Small intestine (tissue), 7 donors: ENCODE measurements around the gene PCDHGC3. TPM values are rescaled to one million over a fixed set of nuclear protein-coding genes. Genes with fewer than 3 reads are reported as not detected.
A peak's percentile ranks its signal among the peaks of the same experiment; 100 is the strongest.

Experiments used
- DNase-seq, 2 donors: peaks; one replicate each; pipeline versions ENCODE4 v3.0.0 to v3.0.0-alpha.2; 2013
- FAIRE-seq: peaks from 2 replicates; lab custom pipeline; 2012; peaks lifted over from hg19 to GRCh38; lab: Jason Lieb, UNC
- H3K27ac ChIP-seq, 3 donors: one replicate each; pipeline ENCODE4 v1.5.1; 2013; ENCODE audit warnings: low read length in 2 of 3, mild to moderate bottlenecking in 2 of 3, control low read depth in 1 of 3, inconsistent platforms in 1 of 3, low read depth in 1 of 3, moderate library complexity in 1 of 3
- H3K27me3 ChIP-seq, 3 donors: one replicate each; pipeline ENCODE4 v1.6.1; 2013; ENCODE audit warnings: low read length in 3 of 3, inconsistent platforms in 1 of 3; ENCODE audit not compliant: control insufficient read depth in 3 of 3, insufficient read depth in 3 of 3
- H3K36me3 ChIP-seq, 3 donors: one replicate each; pipeline ENCODE4 v1.6.1; 2013; ENCODE audit warnings: low read length in 3 of 3, inconsistent platforms in 1 of 3, low read depth in 1 of 3, mild to moderate bottlenecking in 1 of 3, moderate library complexity in 1 of 3; ENCODE audit not compliant: control insufficient read depth in 3 of 3, insufficient read depth in 2 of 3
- H3K4me1 ChIP-seq, 3 donors: one replicate each; pipeline ENCODE4 v1.6.1; 2013; ENCODE audit warnings: low read length in 2 of 3, inconsistent platforms in 1 of 3, low read depth in 1 of 3, mild to moderate bottlenecking in 1 of 3, moderate library complexity in 1 of 3; ENCODE audit not compliant: control insufficient read depth in 3 of 3, insufficient read depth in 2 of 3
- H3K4me3 ChIP-seq, 3 donors: one replicate each; pipeline ENCODE4 v1.5.1; 2013; ENCODE audit warnings: low read length in 3 of 3, control low read depth in 1 of 3, inconsistent platforms in 1 of 3, low read depth in 1 of 3, mild to moderate bottlenecking in 1 of 3, moderate library complexity in 1 of 3
- H3K9me3 ChIP-seq, 2 donors: one replicate each; pipeline ENCODE4 v1.6.1; 2013; ENCODE audit warnings: low read depth in 1 of 2, low read length in 1 of 2; ENCODE audit not compliant: control insufficient read depth in 2 of 2, insufficient read depth in 1 of 2
- WGBS, 3 donors: extraction: QIAGEN DNeasy Blood & Tissue Kit; methylation state at CpG; one replicate each; pipeline ENCODE4 v1.1.7; 2013; 5-methylcytosine and 5-hydroxymethylcytosine counted together
- polyA plus RNA-seq, 4 donors: library from polyadenylated mRNA; stranded (reverse) in 3 of 4; unstranded in 1 of 4; fragments of 200-250 nt in 3 of 4; fragments of 120-200 nt in 1 of 4; gene quantifications; one replicate each; pipeline versions ENCODE4 v1.2.1 to v1.2.3, GENCODE V29; 2013
- donor health status: healthy with polysubstance abuse.
- donor health status: control.
- donor health status: control.
- donor health status: Bipolar disorder and iron deficiency.
- donor health status: healthy.

Gene PCDHGC3
- polyA plus RNA-seq, 4 donors: 2.5 to 33.3 (median 8.9) TPM

- Histone ChIP-seq H3K9me3 (no peaks in the 10 kb centered on the region), H3K4me3 (no peak within 1 kb of the TSS), H3K36me3 (peaks cover 0 to 27% (median 0%) of the 10 kb centered on the region in 3 donors), H3K4me1 (peaks cover 3 to 8% (median 3%) of the 10 kb centered on the region in 3 donors), H3K27ac (no peak within 1 kb of the TSS), H3K27me3 (peaks cover 19 to 92% (median 21%) of the 10 kb centered on the region in 3 donors)
- FAIRE-seq (no peak), DNase-seq (no peak)
- 62 to 78% (median 75%) methylated on average over 14 of the region's 14 CpGs for WGBS, 3 donors
These were observed 13.1 kb downstream of the PCDHGC3 start, which contains the start of gene PCDHGC5 for GRCh38 chr5:141488591-141489561. Gene PCDHGC5, plus strand, starts transcription at chr5:141489081. Its CDS starts 160 bp downstream, at chr5:141489241.

- Histone ChIP-seq H3K27ac (no peak overlapping the region), H3K36me3 (peaks cover 0 to 27% (median 0%) of the 10 kb centered on the region in 3 donors)
These were observed 14.1 kb downstream of the PCDHGC3 start for GRCh38 chr5:141489841-141490240.

GRCh38 chr5:141490271-141490670 lies 14.5 kb downstream of the PCDHGC3 start:
- WGBS, 3 donors: 89 to 95% (median 93%) methylated on average over 10 of the region's 10 CpGs
- H3K27ac ChIP-seq: no peak overlapping the region
- FAIRE-seq (no peak), DNase-seq (no peak)
- H3K4me1 ChIP-seq: peaks cover 0 to 2% (median 0%) of the 10 kb centered on the region in 3 donors
- H3K9me3 ChIP-seq: no peaks in the 10 kb centered on the region
- peaks cover 0 to 27% (median 0%) of the 10 kb centered on the region in 3 donors for H3K36me3 ChIP-seq
- H3K4me3 ChIP-seq: no peak overlapping the region
- H3K27me3 ChIP-seq: peaks cover 19 to 92% (median 21%) of the 10 kb centered on the region in 3 donors

More at GRCh38 chr5:141489841-141490240, 14.1 kb downstream of the PCDHGC3 start:
- DNase-seq: no peak
- no peaks in the 10 kb centered on the region for H3K9me3 ChIP-seq
- H3K4me3 ChIP-seq: no peak overlapping the region
- 81 to 89% (median 84%) methylated on average over 10 of the region's 10 CpGs for WGBS, 3 donors
- no peak for FAIRE-seq
- peaks cover 0 to 6% (median 3%) of the 10 kb centered on the region in 3 donors for H3K4me1 ChIP-seq
- peaks cover 19 to 92% (median 21%) of the 10 kb centered on the region in 3 donors for H3K27me3 ChIP-seq

GRCh38 chr5:141490771-141491170 lies 15.0 kb downstream of the PCDHGC3 start:
- Histone ChIP-seq H3K4me3 (no peak overlapping the region), H3K27me3 (peaks cover 17 to 91% (median 19%) of the 10 kb centered on the region in 3 donors), H3K4me1 (no peaks in the 10 kb centered on the region), H3K27ac (no peak overlapping the region), H3K9me3 (no peaks in the 10 kb centered on the region), H3K36me3 (peaks cover 0 to 22% (median 0%) of the 10 kb centered on the region in 3 donors)
- 81 to 86% (median 83%) methylated on average over 13 of the region's 13 CpGs for WGBS, 3 donors
- FAIRE-seq: no peak
- no peak for DNase-seq

- DNase-seq: no peak
These were observed 15.8 kb downstream of the PCDHGC3 start for GRCh38 chr5:141491323-141492167.

GRCh38 chr5:141492168-141492885 lies 16.6 kb downstream of the PCDHGC3 start:
- H3K36me3 ChIP-seq: peaks cover 0 to 16% (median 0%) of the 10 kb centered on the region in 3 donors
- H3K4me3 ChIP-seq: peak overlapping the region in 1 of 3 donors; percentile 9
- no peaks in the 10 kb centered on the region for H3K4me1 ChIP-seq
- 18 to 41% (median 22%) methylated on average over 60 to 68 of the region's 68 CpGs for WGBS, 3 donors
- H3K27me3 ChIP-seq: peaks cover 16 to 83% (median 19%) of the 10 kb centered on the region in 3 donors
- no peak overlapping the region for H3K27ac ChIP-seq
- no peak for DNase-seq
- FAIRE-seq: no peak
- no peaks in the 10 kb centered on the region for H3K9me3 ChIP-seq

More at GRCh38 chr5:141491323-141492167, 15.8 kb downstream of the PCDHGC3 start:
- no peaks in the 10 kb centered on the region for H3K4me1 ChIP-seq
- peaks cover 16 to 90% (median 19%) of the 10 kb centered on the region in 3 donors for H3K27me3 ChIP-seq
- WGBS, 3 donors: 22 to 42% (median 26%) methylated on average over 63 to 66 of the region's 66 CpGs
- no peak for FAIRE-seq
- H3K9me3 ChIP-seq: no peaks in the 10 kb centered on the region
- H3K36me3 ChIP-seq: peaks cover 0 to 19% (median 0%) of the 10 kb centered on the region in 3 donors
- peak overlapping the region in 1 of 3 donors; percentile 9 for H3K4me3 ChIP-seq
- no peak overlapping the region for H3K27ac ChIP-seq

GRCh38 chr5:141493500-141494422 lies 18.0 kb downstream of the PCDHGC3 start:
- no peaks in the 10 kb centered on the region for H3K4me1 ChIP-seq
- peaks cover 16 to 73% (median 19%) of the 10 kb centered on the region in 3 donors for H3K27me3 ChIP-seq
- H3K27ac ChIP-seq: peak overlapping the region in 1 of 3 donors; percentile 22
- H3K4me3 ChIP-seq: no peak overlapping the region
- DNase-seq: no peak
- no peak for FAIRE-seq
- no peaks in the 10 kb centered on the region for H3K9me3 ChIP-seq
- H3K36me3 ChIP-seq: peaks cover 0 to 15% (median 0%) of the 10 kb centered on the region in 3 donors
- WGBS, 3 donors: 71 to 73% (median 73%) methylated on average over 10 of the region's 10 CpGs
